ENCODE measurements around the gene NT5C.
"Not testable (repeated sequence)": the region's sequence is repeated elsewhere in the genome, so short reads cannot be mapped to it uniquely, and the experiment has no call there.

Gene NT5C

DNA sequence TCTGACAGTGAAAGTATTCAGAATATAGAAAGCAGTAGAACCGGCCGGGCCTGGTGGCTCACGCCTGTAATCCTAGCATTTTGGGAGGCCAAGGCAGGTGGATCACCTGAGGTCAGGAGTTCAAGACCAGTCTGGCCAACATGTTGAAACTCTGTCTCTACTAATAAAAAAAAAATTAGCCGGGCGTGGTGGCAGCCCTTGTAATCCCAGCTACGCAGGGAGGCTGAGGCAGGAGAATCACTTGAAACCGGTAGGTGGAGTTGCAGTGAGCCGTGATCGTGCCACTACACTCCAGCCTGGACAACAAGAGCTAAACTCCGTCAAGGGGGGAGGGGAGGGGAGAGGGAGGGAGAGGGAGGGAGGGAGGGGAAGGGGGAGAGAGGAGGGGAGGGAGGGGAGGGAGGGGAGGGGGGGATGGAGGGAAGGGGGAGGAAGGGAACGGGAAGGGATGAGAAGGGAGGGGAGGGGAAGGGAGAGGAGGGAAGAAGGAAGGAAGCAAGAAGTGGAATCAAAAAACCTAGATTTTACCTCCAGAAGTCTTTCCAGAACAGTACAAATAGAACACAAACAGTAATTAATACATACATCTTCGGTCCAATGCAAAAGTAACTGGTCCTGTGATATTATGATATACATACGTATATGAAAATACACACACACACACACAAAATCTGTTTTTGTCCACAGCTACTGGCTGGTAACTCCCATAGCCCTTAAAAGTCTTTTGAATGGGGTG, 10.9 kb upstream of the NT5C start:
- no peak for DNase-seq

- no peak for DNase-seq
Measured at GRCh38 chr17:75138519-75138918, 7.0 kb upstream of the NT5C start.

GRCh38 chr17:75137762-75138161, 6.2 kb upstream of the NT5C start:
- DNase-seq = not testable (repeated sequence)

- no peak for DNase-seq
Measured at GRCh38 chr17:75135946-75136345, 4.4 kb upstream of the NT5C start.

DNA sequence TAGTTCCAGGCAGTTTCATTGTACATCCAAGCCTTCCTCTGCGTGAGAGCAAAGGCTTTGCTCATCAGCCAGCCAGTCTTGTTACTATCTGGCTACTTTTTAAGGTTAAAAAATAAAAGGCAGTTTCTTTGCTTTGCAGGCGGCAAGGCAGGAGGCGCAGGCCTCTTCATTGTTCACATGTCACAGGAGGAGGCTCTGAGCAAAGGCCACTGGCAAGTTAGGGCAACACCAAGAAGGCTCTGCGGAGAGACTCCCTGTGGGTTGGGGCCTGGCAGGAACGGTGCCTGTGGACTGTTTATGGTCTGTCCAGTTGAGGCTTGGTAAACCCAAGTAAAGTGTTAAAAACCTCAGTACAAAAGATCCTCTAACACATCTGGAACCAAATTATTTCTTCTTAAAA, 3.9 kb upstream of the NT5C start:
- DNase-seq = no peak

DNA sequence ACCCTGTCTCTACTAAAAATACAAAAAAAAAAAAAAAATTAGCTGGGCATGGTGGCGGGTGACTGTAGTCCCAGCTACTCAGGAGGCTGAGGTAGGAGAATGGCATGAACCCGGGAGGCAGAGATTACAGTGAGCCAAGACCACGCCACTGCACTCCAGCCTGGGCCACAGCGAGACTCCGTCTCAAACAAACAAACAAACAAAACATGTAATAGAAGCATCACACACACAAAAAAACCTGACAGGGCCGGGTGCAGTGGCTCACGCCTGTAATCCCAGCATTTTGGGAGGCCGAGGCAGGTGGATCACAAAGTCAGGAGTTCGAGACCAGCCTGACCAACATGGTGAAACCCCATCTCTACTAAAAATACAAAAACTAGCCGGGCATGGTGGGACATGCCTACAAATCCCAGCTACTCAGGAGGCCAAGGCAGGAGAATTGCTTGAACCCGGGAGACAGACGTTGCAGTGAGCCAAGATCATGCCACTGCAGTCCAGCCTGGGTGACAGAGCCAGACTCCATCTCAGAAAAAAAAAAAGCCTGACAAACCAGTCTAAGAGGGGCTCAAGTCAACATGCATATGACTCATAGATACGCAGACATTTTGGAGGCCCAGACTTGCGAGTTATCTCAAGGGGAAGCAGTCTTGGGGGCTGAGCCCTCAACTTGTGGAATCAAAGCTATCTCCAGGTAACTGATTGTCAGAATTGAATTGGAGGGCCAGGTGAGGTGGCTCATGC, 2.2 kb upstream of the NT5C start:
- not testable (repeated sequence) for DNase-seq

DNA sequence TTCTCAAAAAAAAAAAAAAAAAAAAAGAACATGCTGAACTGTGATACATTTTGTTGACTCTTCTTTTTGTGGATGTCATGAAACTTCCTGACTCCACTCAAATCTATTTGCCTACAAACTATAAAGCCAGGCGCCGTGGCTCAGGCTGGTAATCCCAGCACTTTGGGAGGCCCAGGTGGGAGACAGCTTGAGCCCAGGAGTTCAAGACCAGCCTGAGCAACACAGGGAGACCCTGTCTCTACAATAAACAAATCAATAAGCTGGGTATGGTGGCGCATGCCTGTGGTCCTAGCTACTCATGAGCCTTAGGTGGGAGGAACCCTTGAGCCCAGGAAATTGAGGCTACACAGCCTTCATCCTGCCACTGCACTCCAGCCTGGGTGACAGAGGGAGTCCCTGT, 1.5 kb upstream of the NT5C start:
- DNase-seq = no peak

DNA sequence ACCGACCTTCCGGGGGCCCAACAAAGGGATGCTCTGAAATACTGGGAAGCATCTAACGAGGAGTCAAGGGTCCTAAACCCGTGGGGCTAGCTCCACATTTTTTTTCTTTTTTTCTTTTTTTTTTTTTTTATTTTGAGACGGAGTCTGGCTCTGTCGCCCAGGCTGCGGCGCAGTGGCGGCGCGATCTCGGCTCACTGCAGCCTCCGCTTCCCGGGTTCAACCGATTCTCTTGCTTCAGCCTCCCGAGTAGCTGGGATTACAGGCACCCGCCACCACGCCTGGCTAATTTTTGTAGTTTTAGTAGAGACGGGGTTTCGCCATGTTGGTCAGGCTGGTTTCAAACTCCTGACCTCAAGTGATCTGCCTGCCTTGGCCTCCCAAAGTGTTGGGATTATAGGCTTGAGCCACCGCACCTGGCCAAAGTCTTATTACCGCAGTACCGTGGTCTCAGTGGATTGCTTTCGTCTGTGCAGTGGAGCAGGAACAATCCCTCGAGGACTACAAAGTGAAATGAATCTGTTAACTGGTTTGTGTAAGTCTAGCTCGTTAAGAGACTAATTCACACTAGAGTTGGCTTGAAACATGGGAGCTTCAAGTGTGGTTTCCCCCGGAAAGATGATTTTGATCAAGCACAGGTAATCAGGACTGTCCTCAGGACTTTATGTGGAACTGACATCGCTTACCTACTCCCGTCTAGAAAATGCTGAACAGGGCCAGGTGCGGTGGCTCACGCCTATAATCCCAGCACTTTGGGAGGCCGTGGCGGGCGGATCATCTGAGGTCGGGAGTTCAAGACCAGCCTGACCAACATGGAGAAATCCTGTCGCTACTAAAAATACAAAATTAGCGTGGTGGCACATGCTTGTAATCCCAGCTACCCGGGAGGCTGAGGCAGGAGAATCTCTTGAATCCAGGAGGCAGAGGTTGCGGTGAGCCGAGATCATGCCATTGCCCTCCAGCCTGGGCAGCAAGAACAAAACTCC, 767 bp upstream of the NT5C start:
- not testable (repeated sequence) for DNase-seq

GRCh38 chr17:75130632-75131277, 787 bp downstream of the NT5C start:
- DNase-seq = no peak

GRCh38 chr17:75130059-75130631, 1.4 kb downstream of the NT5C start:
- DNase-seq = no peak

DNA sequence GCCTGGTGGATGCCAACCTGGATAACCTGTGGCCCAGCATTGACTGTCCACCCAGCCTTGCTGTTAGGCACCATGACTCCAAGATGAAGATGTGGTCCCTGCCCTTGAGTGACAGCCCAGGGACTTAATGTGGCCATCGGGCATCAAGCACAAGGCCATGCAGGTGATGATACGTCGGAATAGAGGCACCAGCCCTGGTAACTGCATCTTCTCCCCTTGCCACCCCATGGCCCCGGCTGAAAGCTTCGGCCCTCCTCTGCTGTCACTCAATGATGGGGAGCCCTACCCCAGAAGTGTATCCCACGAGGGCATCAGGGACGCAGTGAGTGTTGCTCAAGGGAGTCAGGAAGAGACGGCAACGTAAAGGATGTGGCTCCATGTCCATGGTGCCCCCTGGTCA, 2.0 kb downstream of the NT5C start:
- DNase-seq = no peak

DNA sequence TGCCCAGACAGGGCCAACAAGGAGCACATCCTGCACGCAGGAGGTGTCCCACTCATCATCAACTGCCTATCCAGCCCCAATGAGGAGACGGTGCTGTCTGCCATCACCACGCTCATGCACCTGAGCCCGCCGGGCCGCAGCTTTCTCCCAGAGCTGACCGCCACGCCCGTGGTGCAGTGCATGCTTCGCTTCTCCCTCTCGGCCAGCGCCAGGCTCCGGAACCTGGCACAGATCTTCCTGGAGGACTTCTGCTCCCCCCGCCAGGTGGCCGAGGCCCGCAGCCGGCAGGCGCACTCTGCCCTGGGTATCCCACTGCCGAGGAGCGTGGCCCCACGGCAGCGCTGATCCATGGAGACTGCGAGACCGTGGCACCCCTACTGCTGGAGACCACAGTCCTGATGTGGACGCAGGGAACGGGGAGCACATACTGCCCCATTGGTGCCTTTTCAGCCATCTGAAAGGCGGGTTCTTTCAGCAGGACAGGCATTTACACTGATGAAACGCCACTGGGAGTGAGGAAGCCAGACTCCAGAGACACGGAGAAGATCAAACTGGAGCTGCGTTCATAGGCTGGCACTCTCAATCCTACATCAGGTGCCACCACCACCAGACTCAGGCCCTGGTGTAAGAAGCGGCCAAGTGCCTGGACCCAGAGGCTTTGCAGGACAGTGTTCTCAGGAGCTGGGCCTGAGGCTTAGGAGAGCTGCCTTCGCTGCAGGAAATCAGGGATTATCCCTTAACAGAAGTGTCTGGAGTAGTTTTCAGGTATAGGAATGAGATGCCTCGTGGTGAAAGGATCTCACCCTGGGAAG, 2.6 kb downstream of the NT5C start:
- DNase-seq = no peak

DNA sequence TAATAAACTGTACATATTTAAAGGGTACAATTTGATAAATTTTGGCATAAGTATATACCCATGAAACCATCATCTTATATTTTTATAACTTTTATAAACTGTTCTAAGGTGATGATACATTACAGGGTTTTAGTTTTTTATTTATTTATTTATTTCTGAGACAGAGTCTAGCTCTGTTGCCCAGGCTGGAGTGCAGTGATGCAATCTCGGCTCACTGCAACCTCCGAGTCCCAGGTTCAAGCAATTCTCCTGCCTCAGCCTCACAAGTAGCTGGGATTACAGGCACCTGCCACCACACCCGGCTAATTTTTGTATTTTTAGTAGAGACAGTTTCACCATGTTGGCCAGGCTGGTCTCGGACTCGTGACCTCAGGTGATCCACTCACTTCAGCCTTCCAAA, 3.6 kb downstream of the NT5C start:
- DNase-seq = not testable (repeated sequence)

GRCh38 chr17:75126954-75127353, 4.6 kb downstream of the NT5C start:
- DNase-seq = no peak

GRCh38 chr17:75125984-75126383, 5.6 kb downstream of the NT5C start:
- DNase-seq = no peak

DNA sequence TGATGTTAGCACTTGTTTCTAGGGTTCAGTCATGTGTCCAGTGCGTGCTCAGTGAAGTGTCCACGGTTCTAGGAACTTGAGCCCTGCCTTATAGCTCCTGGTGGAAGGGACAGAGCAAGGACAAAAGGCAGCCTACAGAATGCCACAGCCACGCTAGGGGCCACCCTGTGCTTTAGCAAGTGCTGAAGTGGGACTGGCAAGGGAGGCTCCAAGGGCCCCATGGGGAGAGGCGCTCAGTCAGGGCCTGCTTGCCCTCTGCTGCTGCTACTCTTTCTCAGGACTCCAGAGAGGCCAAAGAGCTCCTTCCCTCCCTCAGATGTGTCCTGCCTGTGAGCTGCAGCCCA, 6.8 kb downstream of the NT5C start:
- no peak for DNase-seq

DNA sequence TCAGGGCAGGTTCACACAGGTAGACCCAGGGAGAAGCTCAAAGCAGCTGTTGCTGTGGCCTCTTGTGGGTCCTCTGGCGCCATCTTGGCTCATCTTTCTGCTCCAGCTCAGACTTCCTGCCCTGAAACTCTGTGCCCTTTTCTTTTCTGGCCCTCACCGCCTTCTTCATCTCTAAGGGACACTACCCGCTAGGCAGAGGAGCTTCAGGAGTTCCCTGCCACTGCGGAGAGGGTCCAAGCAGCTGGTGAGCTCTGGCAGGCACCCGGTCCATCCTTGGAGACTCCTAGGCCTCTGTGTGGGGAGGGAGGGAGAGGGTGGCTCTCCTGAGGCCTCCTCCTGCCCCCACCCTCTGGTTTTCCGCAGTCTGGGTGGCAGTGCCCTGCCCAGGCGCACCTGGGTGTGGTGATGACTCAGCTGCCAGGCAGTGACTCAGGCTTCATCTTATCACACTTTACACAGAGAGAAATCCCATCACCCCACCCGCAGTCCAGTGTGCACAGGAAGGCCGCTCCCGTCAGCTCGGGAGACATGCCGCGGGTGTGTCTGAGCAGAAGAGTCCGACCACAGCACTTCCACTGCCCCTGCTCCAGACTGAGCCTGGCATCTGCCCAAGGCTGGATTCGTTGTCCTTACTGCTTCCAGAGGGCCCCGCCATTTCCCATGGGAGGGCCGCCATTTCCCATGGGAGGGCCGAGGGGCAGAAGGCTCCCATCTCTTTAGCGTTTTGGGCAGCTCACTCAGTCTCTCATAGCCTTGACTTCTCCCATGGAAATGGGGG, 7.3 kb downstream of the NT5C start:
- no peak for DNase-seq

DNA sequence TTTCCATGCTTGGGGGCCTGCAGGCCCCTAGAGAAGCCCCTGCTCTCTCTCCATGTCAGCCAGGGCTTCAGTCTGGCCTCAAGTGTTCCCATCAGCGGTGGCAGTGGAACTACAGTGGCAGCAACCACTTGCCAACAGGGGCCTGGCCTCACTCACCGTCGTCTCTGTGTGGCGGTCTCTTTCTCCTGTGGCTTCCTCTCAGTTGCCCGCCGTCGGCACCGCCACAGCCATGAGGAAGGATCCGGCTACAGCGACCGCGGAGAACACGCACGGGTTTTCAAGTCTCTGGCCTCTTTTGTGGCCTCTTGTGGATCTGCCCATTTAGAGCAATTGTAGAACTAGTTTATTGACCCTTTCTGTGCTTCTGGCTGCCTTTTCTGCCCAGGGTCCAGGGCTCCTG, 13.2 kb downstream of the NT5C start:
- DNase-seq = no peak

GRCh38 chr17:75116737-75117136, 14.8 kb downstream of the NT5C start:
- no peak for DNase-seq

GRCh38 chr17:75115555-75115954, 16.0 kb downstream of the NT5C start:
- DNase-seq = no peak

All from NCI-H748 treated with DMSO at 0.1 percent for 48 hours (cell line).